Psoas muscle (tissue), 8 donors: Measurements from ENCODE around the gene TRAPPC4. TPM values are rescaled to one million over a fixed set of nuclear protein-coding genes. Genes with fewer than 3 reads are reported as not detected.

Experiments used
- ATAC-seq, 4 donors: fragments of 200-7000 bp; cut with Tn5 transposase; one replicate each; pipeline ENCODE4 v1.9.1; 2020; ENCODE audit warnings: moderate library complexity in 3 of 4, mild to moderate bottlenecking in 2 of 4
- DNase-seq, 2 donors: peaks; one replicate each; pipeline ENCODE4 v3.0.0-alpha.2; 2020
- H3K27ac ChIP-seq: fragments of 200-600 bp; one replicate; pipeline ENCODE4 v1.8.0; 2022
- H3K27me3 ChIP-seq, 3 donors: fragments of 200-600 bp in 1 of 3; one replicate each; pipeline versions ENCODE4 v1.6.1 to v1.8.0; 2013 to 2022; ENCODE audit warnings: low read length in 2 of 3, mild to moderate bottlenecking in 2 of 3, moderate library complexity in 1 of 3; ENCODE audit not compliant: insufficient read depth in 3 of 3
- H3K36me3 ChIP-seq, 2 donors: fragments of 200-600 bp in 1 of 2; one replicate each; pipeline versions ENCODE4 v1.6.1 to v1.8.0; 2013 to 2022; ENCODE audit warnings: low read depth in 1 of 2, mild to moderate bottlenecking in 1 of 2, moderate library complexity in 1 of 2; ENCODE audit not compliant: insufficient read depth in 1 of 2
- H3K4me1 ChIP-seq: fragments of 200-600 bp; one replicate; pipeline ENCODE4 v1.8.0; 2022
- H3K4me3 ChIP-seq: fragments of 200-600 bp; one replicate; pipeline ENCODE4 v1.8.0; 2022; ENCODE audit warnings: mild to moderate bottlenecking
- H3K9me3 ChIP-seq: fragments of 200-600 bp; one replicate; pipeline ENCODE4 v1.8.0; 2022
- WGBS, 3 donors: extraction: QIAGEN DNeasy Blood & Tissue Kit; methylation state at CpG; one replicate each; pipeline versions ENCODE4 v1.1.6 to v1.1.7; 2013; 5-methylcytosine and 5-hydroxymethylcytosine counted together
- intact Hi-C, 2 donors: fragments of 100-400 bp; cut with DNase I; formaldehyde crosslinking; loops; one replicate each; pipeline versions ENCODE4 v1.11.0 to v1.14.2; 2022
- polyA plus RNA-seq, 3 donors: library from polyadenylated mRNA; stranded (reverse); fragments of 200-250 nt; gene quantifications; one replicate each; pipeline ENCODE4 v1.2.3, GENCODE V29; 2013
- total RNA-seq, 4 donors: library from RNA; stranded (reverse); fragmentation: NEBNext Ultra II Directional in 2 of 4; extraction: Animal tissue kit (Norgen Biotek cat#: 25700) in 2 of 4; gene quantifications; one replicate each; pipeline versions ENCODE4 v1.2.1 to v1.2.4, GENCODE V29; 2021 to 2023
- TF ChIP-seq, protein P1 (sequence below): fragments of 200-600 bp; IDR thresholded peaks from one replicate; pipeline ENCODE4 v1.8.0; 2022; ENCODE audit warnings: antibody characterized with exemption
- donor health status: healthy with polysubstance abuse.
- donor health status: DM: no; HTN: no; CAD: no; lungs with moderate emphysema.
- donor health status: Bipolar disorder and iron deficiency.
- donor health status: healthy.
- donor health status: DM: yes; HTN: yes; CAD: no.
- donor health status: DM: no; HTN: no; CAD: no.
- donor health status: DM: no; HTN: no; CAD: no.
- donor health status: DM: yes; HTN: yes; CAD: no.

Gene TRAPPC4
- total and polyA plus RNA-seq, 7 donors = 39.0 to 99.5 (median 54.8) TPM

DNA sequence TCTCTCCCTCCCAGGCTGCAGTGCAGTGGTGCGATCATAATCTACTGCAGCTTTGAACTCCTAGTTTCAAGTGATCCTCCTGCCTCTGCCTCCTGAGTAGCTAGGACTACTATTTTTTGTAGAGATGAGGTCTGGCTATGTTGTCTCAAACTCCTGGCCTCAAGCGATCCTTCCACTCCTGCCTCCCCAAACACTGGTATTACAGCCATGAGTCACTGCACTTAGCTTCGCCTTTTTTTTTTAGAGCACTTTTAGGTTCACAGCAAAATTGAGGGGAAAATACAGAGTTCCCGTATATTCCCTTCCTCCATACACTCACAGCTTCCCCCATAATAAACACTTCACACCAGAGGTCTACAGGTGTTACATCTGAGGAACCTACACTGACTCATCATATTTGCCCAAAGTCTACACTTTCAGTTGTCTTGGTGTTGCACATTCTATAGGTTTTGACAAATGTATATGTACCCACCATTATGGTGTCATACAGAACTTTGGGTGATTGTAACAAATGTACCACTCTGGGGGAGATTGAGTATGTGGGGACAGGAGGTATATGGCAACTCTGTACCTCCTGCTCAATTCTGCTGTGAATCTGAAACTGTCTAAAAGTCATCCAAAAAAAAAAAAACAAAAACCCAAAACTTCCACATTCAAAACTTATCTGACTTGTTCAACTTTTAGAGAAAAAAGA is 23.4 kb downstream of the TRAPPC4 start:
- Histone ChIP-seq H3K4me1 (no peaks in the 10 kb centered on the region), H3K27me3 (no peaks in the 10 kb centered on the region), H3K36me3 (peaks cover 0 to 28% of the 10 kb centered on the region in 2 donors), H3K27ac (no peak overlapping the region), H3K9me3 (no peaks in the 10 kb centered on the region), H3K4me3 (no peak overlapping the region)
- DNase-seq (no peak), ATAC-seq (no peak)
- 86 to 93% (median 92%) methylated on average over 4 of the region's 4 CpGs for WGBS, 3 donors
- intact Hi-C loops = no loop called here
- TF ChIP-seq, protein P1, sequence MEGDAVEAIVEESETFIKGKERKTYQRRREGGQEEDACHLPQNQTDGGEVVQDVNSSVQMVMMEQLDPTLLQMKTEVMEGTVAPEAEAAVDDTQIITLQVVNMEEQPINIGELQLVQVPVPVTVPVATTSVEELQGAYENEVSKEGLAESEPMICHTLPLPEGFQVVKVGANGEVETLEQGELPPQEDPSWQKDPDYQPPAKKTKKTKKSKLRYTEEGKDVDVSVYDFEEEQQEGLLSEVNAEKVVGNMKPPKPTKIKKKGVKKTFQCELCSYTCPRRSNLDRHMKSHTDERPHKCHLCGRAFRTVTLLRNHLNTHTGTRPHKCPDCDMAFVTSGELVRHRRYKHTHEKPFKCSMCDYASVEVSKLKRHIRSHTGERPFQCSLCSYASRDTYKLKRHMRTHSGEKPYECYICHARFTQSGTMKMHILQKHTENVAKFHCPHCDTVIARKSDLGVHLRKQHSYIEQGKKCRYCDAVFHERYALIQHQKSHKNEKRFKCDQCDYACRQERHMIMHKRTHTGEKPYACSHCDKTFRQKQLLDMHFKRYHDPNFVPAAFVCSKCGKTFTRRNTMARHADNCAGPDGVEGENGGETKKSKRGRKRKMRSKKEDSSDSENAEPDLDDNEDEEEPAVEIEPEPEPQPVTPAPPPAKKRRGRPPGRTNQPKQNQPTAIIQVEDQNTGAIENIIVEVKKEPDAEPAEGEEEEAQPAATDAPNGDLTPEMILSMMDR = no peak

DNA sequence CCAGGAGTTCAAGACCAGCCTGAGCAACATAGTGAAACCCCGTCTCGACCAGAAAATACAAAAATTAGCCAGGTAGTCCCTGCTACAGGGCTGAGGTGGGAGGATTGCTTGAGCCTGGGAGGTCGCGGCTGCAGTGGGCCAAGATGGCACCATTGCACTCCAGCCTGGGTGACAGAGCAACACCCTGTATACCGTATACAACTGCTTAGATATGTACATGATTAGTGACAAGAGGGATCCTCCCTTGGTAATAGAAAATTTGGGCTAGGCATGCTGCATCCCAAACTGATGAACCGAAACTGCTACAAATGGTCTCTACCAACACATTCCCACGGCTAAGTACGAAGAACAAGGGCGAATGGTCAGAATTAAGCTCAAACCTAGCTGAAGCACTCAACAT is 24.4 kb downstream of the TRAPPC4 start:
- WGBS, 3 donors = 84 to 91% (median 89%) methylated on average over 9 of the region's 9 CpGs

DNA sequence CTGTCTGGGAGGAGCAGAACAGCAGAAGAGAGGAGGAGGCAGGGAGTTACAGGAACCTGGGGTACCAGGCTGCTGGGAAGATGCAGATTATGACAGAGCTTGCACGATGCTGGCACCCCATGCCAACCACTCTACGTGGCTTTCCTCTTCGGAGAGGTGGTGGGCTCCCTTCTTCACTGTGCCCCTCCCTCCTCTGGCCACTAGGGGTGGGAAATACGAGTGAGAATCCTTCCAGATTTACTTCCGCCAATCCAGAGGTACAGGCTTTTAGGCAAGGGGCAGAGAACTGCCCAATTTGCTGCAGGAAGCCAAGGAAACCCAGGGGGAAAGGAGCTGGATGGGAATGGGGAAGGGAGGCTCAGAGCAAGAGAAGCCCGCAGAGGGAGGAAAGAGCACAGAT is 26.1 kb downstream of the TRAPPC4 start:
- Histone ChIP-seq H3K27me3 (no peaks in the 10 kb centered on the region), H3K4me3 (no peak overlapping the region), H3K36me3 (peaks cover 6 to 55% of the 10 kb centered on the region in 2 donors), H3K9me3 (no peaks in the 10 kb centered on the region), H3K4me1 (no peaks in the 10 kb centered on the region), H3K27ac (no peak overlapping the region)
- ATAC-seq (no peak), DNase-seq (no peak)
- WGBS, 3 donors = 64 to 81% (median 77%) methylated on average over 6 of the region's 6 CpGs
- intact Hi-C loops = no loop called here
- TF ChIP-seq, protein P1 = no peak

More for the DNA sequence above, 24.4 kb downstream of the TRAPPC4 start:
- Histone ChIP-seq H3K4me3 (no peak overlapping the region), H3K4me1 (no peaks in the 10 kb centered on the region), H3K27me3 (no peaks in the 10 kb centered on the region), H3K36me3 (peaks cover 6 to 37% of the 10 kb centered on the region in 2 donors), H3K27ac (no peak overlapping the region), H3K9me3 (no peaks in the 10 kb centered on the region)
- ATAC-seq (no peak), DNase-seq (no peak)
- intact Hi-C loops = no loop called here
- TF ChIP-seq, protein P1 = no peak

DNA sequence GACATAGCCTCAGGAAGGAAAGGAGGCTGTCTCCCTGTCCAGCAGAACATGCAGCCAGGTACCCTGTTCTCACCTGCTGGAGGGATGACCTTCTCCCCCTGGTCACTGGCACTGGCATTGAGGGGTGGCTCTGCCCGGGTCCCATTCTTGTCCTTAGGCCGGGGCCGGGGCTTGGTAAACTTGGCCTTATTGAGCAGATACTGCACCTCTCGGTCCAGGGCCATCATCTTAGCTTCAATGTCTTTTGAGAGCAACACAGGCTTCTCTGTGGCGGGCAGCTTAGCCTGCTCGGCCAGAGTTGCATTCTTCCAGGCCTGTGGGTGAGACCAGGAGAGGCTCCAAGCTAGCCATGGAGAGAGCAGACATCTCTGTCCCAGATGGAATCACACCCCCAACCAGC is 27.9 kb downstream of the TRAPPC4 start:
- no peaks in the 10 kb centered on the region for H3K4me1 ChIP-seq
- WGBS, 3 donors = 91 to 97% (median 92%) methylated on average over 6 of the region's 6 CpGs
- ATAC-seq (no peak), DNase-seq (no peak)
- no peak overlapping the region for H3K4me3 ChIP-seq
- TF ChIP-seq, protein P1 = no peak
- no peaks in the 10 kb centered on the region for H3K9me3 ChIP-seq
- no peak overlapping the region for H3K27ac ChIP-seq
- H3K27me3 ChIP-seq = no peaks in the 10 kb centered on the region
- intact Hi-C loops = no loop called here
- H3K36me3 ChIP-seq = peaks cover 6 to 73% of the 10 kb centered on the region in 2 donors

DNA sequence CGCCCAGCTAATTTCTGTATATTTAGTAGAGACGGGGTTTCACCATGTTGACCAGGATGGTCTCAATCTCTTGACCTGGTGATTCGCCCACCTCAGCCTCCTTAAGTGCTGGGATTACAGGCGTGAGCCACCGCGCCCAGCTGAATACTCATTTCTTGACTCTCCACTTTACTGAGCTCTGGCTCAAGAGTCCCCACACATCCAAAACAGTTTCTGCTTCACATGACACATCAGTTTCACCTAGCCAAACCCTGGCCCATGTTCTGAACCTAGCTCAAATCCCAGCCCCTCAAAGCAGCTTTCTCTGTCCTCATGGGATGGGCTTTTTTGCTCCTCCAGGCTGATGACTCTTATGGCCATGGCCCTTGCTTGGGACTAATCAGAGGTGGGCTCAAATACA is 28.6 kb downstream of the TRAPPC4 start:
- Histone ChIP-seq H3K27me3 (no peaks in the 10 kb centered on the region), H3K9me3 (no peaks in the 10 kb centered on the region), H3K4me3 (no peak overlapping the region), H3K27ac (no peak overlapping the region), H3K4me1 (no peaks in the 10 kb centered on the region), H3K36me3 (peaks cover 6 to 80% of the 10 kb centered on the region in 2 donors)
- intact Hi-C loops = no loop called here
- no peak for DNase-seq
- no peak for ATAC-seq
- TF ChIP-seq, protein P1 = no peak
- WGBS, 3 donors = 95 to 98% (median 96%) methylated on average over 6 of the region's 6 CpGs
